Heart left ventricle (tissue), 16 donors: Measurements from ENCODE around the gene ABCB6. TPM values are rescaled to one million over a fixed set of nuclear protein-coding genes. Genes with fewer than 3 reads are reported as not detected.

Experiments used
- ATAC-seq, 4 donors: fragments of 200-7000 bp; cut with Tn5 transposase; one replicate each; pipeline ENCODE4 v1.9.1; 2020 to 2022; ENCODE audit warnings: moderate library complexity in 4 of 4, mild to moderate bottlenecking in 3 of 4, moderate number of reproducible peaks in 1 of 4
- DNase-seq, 5 donors: peaks; one replicate each; pipeline ENCODE4 v3.0.0-alpha.2; 2020
- H3K27ac ChIP-seq, 12 donors: fragments of 200-600 bp; sonication (generic) in 4 of 12; one replicate each; pipeline versions ENCODE4 v1.5.0 to v1.8.0; 2016 to 2022; ENCODE audit warnings: mild to moderate bottlenecking in 2 of 12
- H3K27me3 ChIP-seq, 9 donors: fragments of 200-600 bp; sonication (generic) in 2 of 9; one replicate each; pipeline versions ENCODE4 v1.5.1 to v1.8.0; 2016 to 2022; ENCODE audit warnings: mild to moderate bottlenecking in 3 of 9
- H3K36me3 ChIP-seq, 9 donors: fragments of 200-600 bp; sonication (generic) in 2 of 9; one replicate each; pipeline versions ENCODE4 v1.5.0 to v1.8.0; 2018 to 2022; ENCODE audit warnings: mild to moderate bottlenecking in 2 of 9
- H3K4me1 ChIP-seq, 12 donors: fragments of 200-600 bp; sonication (generic) in 4 of 12; one replicate each; pipeline versions ENCODE4 v1.5.0 to v1.8.0; 2016 to 2022; ENCODE audit warnings: mild to moderate bottlenecking in 3 of 12
- H3K4me3 ChIP-seq, 12 donors: fragments of 200-600 bp; sonication (generic) in 4 of 12; one replicate each; pipeline versions ENCODE4 v1.5.0 to v1.8.0; 2017 to 2022; ENCODE audit warnings: mild to moderate bottlenecking in 9 of 12, moderate library complexity in 4 of 12
- H3K9me3 ChIP-seq, 12 donors: fragments of 200-600 bp; sonication (generic) in 4 of 12; one replicate each; pipeline versions ENCODE4 v1.5.0 to v1.8.0; 2016 to 2022; ENCODE audit warnings: mild to moderate bottlenecking in 1 of 12
- POLR2A ChIP-seq, 2 donors: fragments of 450-650 bp; IDR thresholded peaks; one replicate each; pipeline ENCODE4 v1.6.1; 2017; ENCODE audit warnings: antibody characterized with exemption in 2 of 2, mild to moderate bottlenecking in 2 of 2, moderate library complexity in 2 of 2
- WGBS, 4 donors: extraction: QIAGEN DNeasy Blood & Tissue Kit in 2 of 4; methylation state at CpG; one replicate each; pipeline versions ENCODE4 v1.1.5 to v1.1.7; 2013 to 2018; 5-methylcytosine and 5-hydroxymethylcytosine counted together
- intact Hi-C, 10 donors: fragments of 100-400 bp; cut with DNase I; formaldehyde crosslinking; loops; one replicate each; pipeline versions ENCODE4 v1.11.1 to v1.14.2; 2022
- polyA plus RNA-seq, 2 donors: library from polyadenylated mRNA; stranded (reverse); fragments of 200-250 nt; gene quantifications; one replicate each; pipeline ENCODE4 v1.2.3, GENCODE V29; 2013
- total RNA-seq, 9 donors: library from RNA; depleted of rRNA in 2 of 9; stranded (reverse); fragments of >200 nt in 2 of 9; fragmentation: NEBNext Ultra II Directional in 3 of 9; extraction: Animal tissue kit (Norgen Biotek cat#: 25700) in 3 of 9; gene quantifications; one replicate each; pipeline versions ENCODE4 v1.1.0 to v1.2.4, GENCODE V29; 2016 to 2023
- TF ChIP-seq, protein P1 (sequence below), 12 donors: fragments of 200-600 bp; sonication (generic) in 4 of 12; IDR thresholded peaks; one replicate each; pipeline versions ENCODE4 v1.5.0 to v1.8.0; 2018 to 2022; ENCODE audit warnings: antibody characterized with exemption in 12 of 12, mild to moderate bottlenecking in 5 of 12
- donor health status: ischemic (EF 13 %, LVEDD 7.1; RV severe dilation, severe dysfunction).
- donor health status: healthy with polysubstance abuse.
- donor health status: DM: no; HTN: yes; CAD: no.
- donor health status: DM: no; HTN: no; CAD: no.
- donor health status: ischemic (EF 25% LVEDD 6.9; RV normal size, moderate dysfunction).
- donor health status: ischemic (EF 25% LVEDD 5.7; RV mildly dilated, moderate dysfunction).
- donor health status: healthy.
- donor health status: DM: yes; HTN: yes; CAD: no.
- donor health status: ischemic (EF 35%, LVEDD 5.7; RV mildly dilated, moderate dysfunction).
- donor health status: nonischemic (EF 11% LVEDD 7.7; RV severe dilation, severe dysfunction).
- donor health status: DM: yes; HTN: yes; CAD: no.
- donor health status: PGD.
- donor health status: ischemic (EF 29% LVEDD 5.4; RV normal size, mild dysfunction).
- donor health status: nonischemic (EF 23%, LVEDD 6.1; RV moderate dilation, normal function).

Gene ABCB6
- total and polyA plus RNA-seq, 11 donors = 12.1 to 30.4 (median 20.0) TPM

- intact Hi-C loops = loop anchor here in 1 of 10 donors (10.0 kb wide), 1 partner anchor 49 kb away; the partner anchor contains the start of genes CNPPD1, RETREG2 and SLC23A3
- peaks cover 9 to 43% (median 27%) of the 10 kb centered on the region in 12 donors for H3K4me1 ChIP-seq
- no peak overlapping the region for H3K4me3 ChIP-seq
- DNase-seq = no peak
- H3K36me3 ChIP-seq = peaks cover 5 to 83% (median 73%) of the 10 kb centered on the region in 9 donors
- TF ChIP-seq POLR2A (IDR thresholded peaks at IDR 0.05) = no peak
- TF ChIP-seq, protein P1, sequence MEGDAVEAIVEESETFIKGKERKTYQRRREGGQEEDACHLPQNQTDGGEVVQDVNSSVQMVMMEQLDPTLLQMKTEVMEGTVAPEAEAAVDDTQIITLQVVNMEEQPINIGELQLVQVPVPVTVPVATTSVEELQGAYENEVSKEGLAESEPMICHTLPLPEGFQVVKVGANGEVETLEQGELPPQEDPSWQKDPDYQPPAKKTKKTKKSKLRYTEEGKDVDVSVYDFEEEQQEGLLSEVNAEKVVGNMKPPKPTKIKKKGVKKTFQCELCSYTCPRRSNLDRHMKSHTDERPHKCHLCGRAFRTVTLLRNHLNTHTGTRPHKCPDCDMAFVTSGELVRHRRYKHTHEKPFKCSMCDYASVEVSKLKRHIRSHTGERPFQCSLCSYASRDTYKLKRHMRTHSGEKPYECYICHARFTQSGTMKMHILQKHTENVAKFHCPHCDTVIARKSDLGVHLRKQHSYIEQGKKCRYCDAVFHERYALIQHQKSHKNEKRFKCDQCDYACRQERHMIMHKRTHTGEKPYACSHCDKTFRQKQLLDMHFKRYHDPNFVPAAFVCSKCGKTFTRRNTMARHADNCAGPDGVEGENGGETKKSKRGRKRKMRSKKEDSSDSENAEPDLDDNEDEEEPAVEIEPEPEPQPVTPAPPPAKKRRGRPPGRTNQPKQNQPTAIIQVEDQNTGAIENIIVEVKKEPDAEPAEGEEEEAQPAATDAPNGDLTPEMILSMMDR (IDR thresholded peaks at IDR 0.05) = no peak
- ATAC-seq = no peak
- 90 to 94% (median 92%) methylated on average over 24 to 31 of the region's 31 CpGs for WGBS, 4 donors
- H3K27me3 ChIP-seq = no peaks in the 10 kb centered on the region
- no peaks in the 10 kb centered on the region for H3K9me3 ChIP-seq
- no peak overlapping the region for H3K27ac ChIP-seq
These were observed 5.3 kb upstream of the ABCB6 start for GRCh38 chr2:219223831-219224610.

DNA sequence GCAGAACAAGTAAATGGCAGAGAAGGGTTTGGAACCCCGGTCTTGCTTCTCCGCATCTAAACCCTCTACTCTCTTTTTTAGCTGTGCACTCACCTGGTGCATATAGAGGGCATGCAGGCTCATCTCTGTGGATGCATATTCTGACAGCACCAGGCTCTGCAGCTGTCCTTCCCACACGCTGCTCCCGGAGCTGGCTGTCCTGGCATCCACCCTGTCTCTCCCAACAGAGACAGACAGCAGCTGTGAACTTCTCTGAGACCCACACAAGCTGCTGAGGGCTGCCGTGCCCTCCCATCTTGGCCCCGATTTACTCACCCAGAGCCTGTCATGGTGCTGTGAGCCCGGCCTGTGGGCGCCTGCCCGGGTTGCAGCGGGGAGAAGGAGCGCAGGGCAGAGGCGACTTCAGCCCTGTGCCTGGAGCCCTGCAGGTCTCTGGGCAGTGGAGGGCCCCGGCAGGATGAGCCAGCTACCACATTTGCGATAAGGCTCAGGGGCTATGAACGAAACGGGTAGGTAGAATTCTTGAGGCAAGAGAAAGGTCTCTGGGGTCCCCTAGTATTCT is 3.3 kb upstream of the ABCB6 start:
- no peak overlapping the region for H3K4me3 ChIP-seq
- no peaks in the 10 kb centered on the region for H3K9me3 ChIP-seq
- H3K27me3 ChIP-seq = no peaks in the 10 kb centered on the region
- TF ChIP-seq POLR2A (IDR thresholded peaks at IDR 0.05) = no peak
- TF ChIP-seq, protein P1 (IDR thresholded peaks at IDR 0.05) = no peak
- H3K36me3 ChIP-seq = peaks cover 5 to 76% (median 71%) of the 10 kb centered on the region in 9 donors
- ATAC-seq = no peak
- H3K4me1 ChIP-seq = peaks cover 6 to 39% (median 27%) of the 10 kb centered on the region in 12 donors
- intact Hi-C loops = loop anchor here in 1 of 10 donors (10.0 kb wide), 1 partner anchor 47 kb away; the partner anchor contains the start of genes CNPPD1, RETREG2 and SLC23A3
- H3K27ac ChIP-seq = no peak overlapping the region
- 94 to 95% (median 95%) methylated on average over 16 of the region's 16 CpGs for WGBS, 4 donors
- DNase-seq = no peak

- Histone ChIP-seq H3K9me3 (no peaks in the 10 kb centered on the region), H3K27ac (no peak overlapping the region), H3K4me3 (no peak overlapping the region), H3K27me3 (no peaks in the 10 kb centered on the region), H3K4me1 (peaks cover 6 to 45% (median 33%) of the 10 kb centered on the region in 12 donors), H3K36me3 (peaks cover 5 to 67% (median 62%) of the 10 kb centered on the region in 9 donors)
- WGBS, 4 donors = 88 to 93% (median 89%) methylated on average over 19 of the region's 19 CpGs
- ATAC-seq (no peak), DNase-seq (no peak)
- TF ChIP-seq POLR2A (IDR thresholded peaks at IDR 0.05) = no peak
- TF ChIP-seq, protein P1 (IDR thresholded peaks at IDR 0.05) = no peak
- intact Hi-C loops = loop anchor here in 1 of 10 donors (10.0 kb wide), 1 partner anchor 46 kb away; the partner anchor contains the start of genes CNPPD1, RETREG2 and SLC23A3
These were observed 2.1 kb upstream of the ABCB6 start for GRCh38 chr2:219220652-219221402.
